PC-3 (cell line): Measurements from ENCODE around the gene SNTA1. TPM values are rescaled to one million over a fixed set of nuclear protein-coding genes. Genes with fewer than 3 reads are reported as not detected.
"Not testable (repeated sequence)": the region's sequence is repeated elsewhere in the genome, so short reads cannot be mapped to it uniquely, and the experiment has no call there.

ENCODE experiments used
- ATAC-seq: fragments of 200-7000 bp; cut with Tn5 transposase; 2 replicates; pipeline ENCODE4 v1.9.1; 2020; ENCODE audit warnings: mild to moderate bottlenecking, moderate library complexity
- BruUV-seq: library from RNA; stranded (reverse); fragments of 400-500 nt; replicated peaks from 2 replicates; lab custom pipeline; 2021; lab: Mats Ljungman, UMichigan
- CTCF ChIA-PET: fragments of 300-600 bp; sonication (Branson Sonifier 250); formaldehyde crosslinking; loops from one replicate; lab custom pipeline; 2022; ENCODE audit warnings: antibody characterized with exemption; lab: Charles Lee
- POLR2A ChIA-PET: fragments of 300-600 bp; sonication (Branson Sonifier 250); formaldehyde crosslinking; loops from one replicate; lab custom pipeline; 2022; ENCODE audit warnings: antibody characterized with exemption; ENCODE audit not compliant: unreplicated experiment; lab: Charles Lee
- DNase-seq: peaks from one replicate; pipeline ENCODE4 v3.0.0-alpha.2; 2015
- H2AFZ ChIP-seq: fragments of 300-600 bp; sonication (generic); 2 replicates; pipeline ENCODE4 v1.6.0; 2016; ENCODE audit warnings: antibody characterized with exemption, low read length
- H3F3A ChIP-seq: fragments of 300-600 bp; sonication (generic); one replicate; pipeline ENCODE4 v1.6.0; 2017; ENCODE audit warnings: antibody characterized with exemption, low read length, control low read depth, mild to moderate bottlenecking; ENCODE audit not compliant: unreplicated experiment
- H3K27ac ChIP-seq: fragments of 300-600 bp; sonication (generic); 2 replicates; pipeline ENCODE4 v1.5.1; 2016; ENCODE audit warnings: mild to moderate bottlenecking, low read length
- H3K27me3 ChIP-seq: fragments of 300-600 bp; sonication (generic); 2 replicates; pipeline ENCODE4 v1.6.1; 2016; ENCODE audit warnings: low read length, mixed read lengths
- H3K36me3 ChIP-seq: fragments of 300-600 bp; sonication (generic); 2 replicates; pipeline ENCODE4 v1.6.1; 2016; ENCODE audit warnings: low read depth, mixed run types, low read length, mixed read lengths
- H3K4me1 ChIP-seq: fragments of 300-600 bp; sonication (generic); 2 replicates; pipeline ENCODE4 v1.5.1; 2016; ENCODE audit warnings: low read length; ENCODE audit not compliant: insufficient read depth
- H3K4me2 ChIP-seq: fragments of 300-600 bp; sonication (generic); 2 replicates; pipeline ENCODE4 v1.6.0; 2016; ENCODE audit warnings: low read length
- H3K4me3 ChIP-seq: fragments of 300-600 bp; sonication (generic); 2 replicates; pipeline ENCODE4 v1.5.1; 2016; ENCODE audit warnings: mild to moderate bottlenecking, low read length, mixed read lengths
- H3K79me2 ChIP-seq: fragments of 300-600 bp; sonication (generic); 2 replicates; pipeline ENCODE4 v1.6.1; 2017; ENCODE audit warnings: low read length, mixed read lengths
- H3K9ac ChIP-seq: fragments of 300-600 bp; sonication (generic); 2 replicates; pipeline ENCODE4 v1.6.0; 2016; ENCODE audit warnings: mild to moderate bottlenecking, low read length
- H3K9me2 ChIP-seq: fragments of 300-600 bp; sonication (generic); replicated peaks from 2 replicates; pipeline ENCODE4 v1.6.1; 2016; ENCODE audit warnings: mixed run types, low read length, mixed read lengths
- H3K9me3 ChIP-seq: fragments of 300-600 bp; sonication (generic); 2 replicates; pipeline ENCODE4 v1.6.1; 2016; ENCODE audit warnings: low read length, mixed read lengths
- H4K20me1 ChIP-seq: fragments of 300-600 bp; sonication (generic); 2 replicates; pipeline ENCODE4 v1.6.1; 2016; ENCODE audit warnings: low read length, mixed read lengths
- CTCF ChIP-seq: fragments of 300-600 bp; sonication (generic); conservative IDR thresholded peaks from 2 replicates; pipeline ENCODE4 v1.5.1; 2017; ENCODE audit warnings: antibody characterized with exemption, low read depth, mild to moderate bottlenecking, low read length
- EZH2 ChIP-seq: fragments of 300-600 bp; sonication (generic); IDR thresholded peaks from one replicate; pipeline ENCODE4 v1.6.1; 2017; ENCODE audit warnings: antibody characterized with exemption, mild to moderate bottlenecking, low read length; ENCODE audit not compliant: unreplicated experiment
- EZH2phosphoT487 ChIP-seq: fragments of 300-600 bp; sonication (generic); IDR thresholded peaks from 2 replicates; pipeline ENCODE4 v1.6.1; 2018; ENCODE audit warnings: mild to moderate bottlenecking, antibody characterized with exemption, low read length, borderline replicate concordance
- intact Hi-C: fragments of 100-400 bp; cut with micrococcal nuclease; formaldehyde crosslinking; loops from 2 replicates; pipeline ENCODE4 v1.9.0; 2023
- total RNA-seq: library from RNA; depleted of rRNA; stranded (reverse); fragments of >200 nt; gene quantifications from 2 replicates; pipeline ENCODE4 v1.2.3, GENCODE V29; 2014

SNTA1 gene
- total RNA-seq, 1 experiment from 2014 or later = 25.9 TPM

- DNase-seq (no peak), ATAC-seq (no peak)
- peaks cover 22% of the 10 kb centered on the region for H3K79me2 ChIP-seq
- CTCF ChIA-PET = no interaction called here
- no TSS peak for BruUV-seq
- H2AFZ ChIP-seq = no peak overlapping the region
- no peaks in the 10 kb centered on the region for H3K27me3 ChIP-seq
- H3K9ac ChIP-seq = no peak overlapping the region
- intact Hi-C loops = no loop called here
- H3K4me2 ChIP-seq = no peak overlapping the region
- no peaks in the 10 kb centered on the region for H3K9me2 ChIP-seq
- TF ChIP-seq EZH2phosphoT487 = no peak
- no peak for TF ChIP-seq CTCF
- TF ChIP-seq EZH2 = no peak
- no peak overlapping the region for H3K27ac ChIP-seq
- H3K9me3 ChIP-seq = no peaks in the 10 kb centered on the region
- no peak overlapping the region for H3K4me3 ChIP-seq
- no peaks in the 10 kb centered on the region for H3F3A ChIP-seq
- H3K36me3 ChIP-seq = no peaks in the 10 kb centered on the region
- H3K4me1 ChIP-seq = peaks cover 10% of the 10 kb centered on the region; the same call in 1 of the 2 replicates
- POLR2A ChIA-PET = no interaction called here
- 0 out of 2 replicates have a peak, but pooled peaks cover 3% of the 10 kb centered on the region for H4K20me1 ChIP-seq
Measured at GRCh38 chr20:33488201-33488600, 44.6 kb upstream of the SNTA1 start.

DNA sequence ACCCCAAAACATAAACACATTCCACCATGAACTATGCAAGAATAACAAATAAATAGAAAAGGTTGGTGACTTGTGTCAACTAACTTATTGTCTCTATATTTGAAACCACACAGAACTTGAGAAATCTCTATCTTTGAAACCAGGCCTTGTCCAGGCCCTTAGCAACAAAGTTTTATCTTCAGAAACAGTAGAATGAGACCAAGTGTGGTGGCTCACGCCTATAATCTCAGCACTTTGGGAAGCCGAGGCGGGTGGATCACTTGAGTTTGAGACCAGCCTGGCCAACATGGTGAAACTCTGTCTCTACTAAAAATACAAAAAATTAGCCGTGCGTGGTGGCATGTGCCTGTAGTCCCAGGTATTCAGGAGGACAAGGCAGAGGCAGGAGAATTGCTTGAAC lies 39.6 kb upstream of the SNTA1 start:
- H3K27ac ChIP-seq, POLR2A ChIA-PET: not testable (repeated sequence)

GRCh38 chr20:33482581-33482980 lies 39.0 kb upstream of the SNTA1 start:
- H3K79me2 ChIP-seq = no peaks in the 10 kb centered on the region
- CTCF ChIA-PET = no interaction called here
- H3K9ac ChIP-seq = no peak overlapping the region
- POLR2A ChIA-PET = interaction anchor here (0.7 kb wide), 1 partner anchor 18 kb away, joined by 3 read pairs; no protein-coding TSS in a partner anchor
- H3K9me3 ChIP-seq = no peaks in the 10 kb centered on the region
- no peak overlapping the region for H3K4me3 ChIP-seq
- no peaks in the 10 kb centered on the region for H3K9me2 ChIP-seq
- no peaks in the 10 kb centered on the region for H4K20me1 ChIP-seq
- BruUV-seq = no TSS peak
- no peaks in the 10 kb centered on the region for H3F3A ChIP-seq
- TF ChIP-seq EZH2phosphoT487 (no peak), EZH2 (no peak), CTCF (no peak)
- H3K4me1 ChIP-seq = no peaks in the 10 kb centered on the region
- ATAC-seq (no peak), DNase-seq (no peak)
- intact Hi-C loops = no loop called here
- no peak overlapping the region for H3K4me2 ChIP-seq
- H2AFZ ChIP-seq = no peak overlapping the region
- no peaks in the 10 kb centered on the region for H3K27me3 ChIP-seq
- H3K36me3 ChIP-seq = no peaks in the 10 kb centered on the region
- H3K27ac ChIP-seq = no peak overlapping the region

More for the DNA sequence above, 39.6 kb upstream of the SNTA1 start:
- H3K79me2 ChIP-seq, H3K27me3 ChIP-seq, H3K9me3 ChIP-seq, ATAC-seq, H3K4me1 ChIP-seq, H3K36me3 ChIP-seq, DNase-seq, H3K9me2 ChIP-seq, intact Hi-C loops, H4K20me1 ChIP-seq, H2AFZ ChIP-seq, H3F3A ChIP-seq, H3K4me3 ChIP-seq, BruUV-seq, H3K4me2 ChIP-seq, H3K9ac ChIP-seq, CTCF ChIA-PET: not testable (repeated sequence)
